GM12878 (cell line): ENCODE data around the gene PAPSS2. TPM values are rescaled to one million over a fixed set of nuclear protein-coding genes. Genes with fewer than 3 reads are reported as not detected.

ENCODE experiments used
- ATAC-seq: fragments of 200-7000 bp; cut with Tn5 transposase; 3 replicates; pipeline ENCODE4 v1.9.1; 2020; ENCODE audit warnings: mild to moderate bottlenecking, moderate library complexity
- BruUV-seq: library from RNA; stranded (reverse); fragments of 400-500 nt; replicated peaks from 2 replicates; lab custom pipeline; 2021; lab: Mats Ljungman, UMichigan
- CTCF ChIA-PET: fragments of 300-600 bp; sonication (Branson Sonifier 250); formaldehyde crosslinking; extraction: SDS; loops from one replicate; lab custom pipeline; 2021; ENCODE audit warnings: inconsistent platforms; lab: Yijun Ruan, JAX
- POLR2A ChIA-PET: fragments of 350-600 bp; formaldehyde crosslinking; extraction: SDS; loops from one replicate; lab custom pipeline; 2021; ENCODE audit warnings: inconsistent platforms; lab: Charles Lee
- RAD21 ChIA-PET: fragments of 300-600 bp; sonication (Branson Sonifier 250); formaldehyde crosslinking; loops from one replicate; lab custom pipeline; 2023; ENCODE audit warnings: antibody characterized with exemption; ENCODE audit not compliant: unreplicated experiment; lab: Charles Lee
- SMC1A ChIA-PET: fragments of 300-600 bp; sonication (Branson Sonifier 250); formaldehyde crosslinking; loops from one replicate; lab custom pipeline; 2023; ENCODE audit not compliant: unreplicated experiment, uncharacterized antibody; lab: Charles Lee
- DNase-seq: peaks from one replicate; pipeline ENCODE4 v3.0.0-alpha.2; 2011; ENCODE audit warnings: low read depth, low spot score
- FAIRE-seq: peaks from 3 replicates; lab custom pipeline; 2011; peaks lifted over from hg19 to GRCh38; lab: Jason Lieb, UNC
- H2AFZ ChIP-seq: 2 replicates; pipeline ENCODE4 v1.6.0; 2011; ENCODE audit warnings: low read depth, low read length, control low read depth; ENCODE audit not compliant: control insufficient read depth
- H3K27ac ChIP-seq: 2 replicates; pipeline ENCODE4 v1.5.1; 2011; ENCODE audit warnings: control low read depth; ENCODE audit not compliant: control insufficient read depth, insufficient read depth
- H3K27me3 ChIP-seq, 2 experiments: replicated peaks in 1 of 2; 2 replicates each; pipeline versions ENCODE4 v1.6.0 to v1.6.1; 2011; ENCODE audit warnings: low read length in 1 of 2; ENCODE audit not compliant: control insufficient read depth in 2 of 2, insufficient read depth in 2 of 2
- H3K36me3 ChIP-seq, 2 experiments: 2 replicates each; pipeline ENCODE4 v1.5.1; 2011; ENCODE audit warnings: low read length in 1 of 2; ENCODE audit not compliant: control insufficient read depth in 2 of 2, insufficient read depth in 2 of 2
- H3K4me1 ChIP-seq: 2 replicates; pipeline ENCODE4 v1.6.1; 2011; ENCODE audit warnings: mild to moderate bottlenecking, low read length, moderate library complexity, mixed read lengths; ENCODE audit not compliant: control insufficient read depth, insufficient read depth
- H3K4me2 ChIP-seq: 2 replicates; pipeline ENCODE4 v1.6.0; 2011; ENCODE audit warnings: control low read depth; ENCODE audit not compliant: control insufficient read depth, insufficient read depth
- H3K4me3 ChIP-seq: fragments of 200-600 bp; sonication (generic); 2 replicates; pipeline ENCODE4 v1.5.1; 2016
- H3K79me2 ChIP-seq: 2 replicates; pipeline ENCODE4 v1.6.0; 2011; ENCODE audit warnings: low read length; ENCODE audit not compliant: control insufficient read depth, insufficient read depth
- H3K9ac ChIP-seq: 2 replicates; pipeline ENCODE4 v1.8.0; 2011; ENCODE audit warnings: low read length, control low read depth, mixed read lengths; ENCODE audit not compliant: control insufficient read depth, insufficient read depth
- H3K9me3 ChIP-seq: replicated peaks from 3 replicates; pipeline ENCODE4 v1.5.1; 2011; ENCODE audit warnings: mild to moderate bottlenecking, low read length; ENCODE audit not compliant: control insufficient read depth, insufficient read depth
- H4K20me1 ChIP-seq: 2 replicates; pipeline ENCODE4 v1.6.0; 2011; ENCODE audit not compliant: control insufficient read depth, insufficient read depth
- BCL11A ChIP-seq: IDR thresholded peaks from 2 replicates; pipeline ENCODE4 v1.6.1; 2011; ENCODE audit warnings: low read depth, low read length
- FOS ChIP-seq: IDR thresholded peaks from 3 replicates; pipeline ENCODE4 v1.6.1; 2011; ENCODE audit warnings: borderline replicate concordance; ENCODE audit not compliant: insufficient read length; ENCODE audit errors: extremely low read depth
- KDM1A ChIP-seq: fragments of 200-600 bp; sonication (generic); IDR thresholded peaks from 2 replicates; pipeline ENCODE4 v1.6.1; 2016; ENCODE audit warnings: borderline replicate concordance
- KLF5 ChIP-seq: fragments of 450-650 bp; IDR thresholded peaks from 2 replicates; pipeline ENCODE4 v1.6.1; 2014; ENCODE audit warnings: mild to moderate bottlenecking; ENCODE audit not compliant: partially characterized antibody
- MEF2A ChIP-seq: IDR thresholded peaks from 2 replicates; pipeline ENCODE4 v1.6.1; 2011; ENCODE audit warnings: low read depth, mild to moderate bottlenecking, low read length, moderate library complexity; ENCODE audit not compliant: insufficient read depth
- PAX5 ChIP-seq: IDR thresholded peaks from 2 replicates; pipeline ENCODE4 v1.6.1; 2011; ENCODE audit warnings: low read depth, low read length, borderline replicate concordance
- POLR2AphosphoS2 ChIP-seq: IDR thresholded peaks from 2 replicates; pipeline ENCODE4 v1.6.1; 2011; ENCODE audit warnings: low read depth, mild to moderate bottlenecking, low read length, improper control_type of control experiment, moderate library complexity
- ZBTB4 ChIP-seq: fragments of 450-650 bp; formaldehyde crosslinking; IDR thresholded peaks from 2 replicates; pipeline ENCODE4 v1.4.0; 2022; ENCODE audit warnings: mild to moderate bottlenecking, moderate library complexity
- in situ Hi-C: fragments of 300-500 bp; cut with MboI; formaldehyde crosslinking; loops from 9 replicates; pipeline ENCODE4 v1.14.3; 2018; ENCODE audit warnings: mixed read lengths
- intact Hi-C: fragments of 100-400 bp; cut with micrococcal nuclease; formaldehyde crosslinking; loops from one replicate; pipeline ENCODE4 v1.14.2; 2022; ENCODE audit not compliant: unreplicated experiment
- polyA plus RNA-seq, 11 experiments: library from polyadenylated mRNA; depleted of rRNA in 4 of 11; unstranded in 6 of 11; stranded (reverse) in 5 of 11; fragments of >200 nt; fragmentation: Nextera tagmentation in 4 of 11; fragmentation: Illumina TruSeq in 1 of 11; extraction: Ambion mirVana in 4 of 11; extraction: Trizol in 1 of 11; gene quantifications; 1 replicate in 1 of 11; 2 replicates in 10 of 11; pipeline versions ENCODE4 v1.2.1 to v1.2.3, GENCODE V29; 2011 to 2016; ENCODE audit warnings: inconsistent platforms in 2 of 11, missing spikeins in 2 of 11, low read depth in 1 of 11
- total RNA-seq, 4 experiments: library from RNA; depleted of rRNA in 3 of 4; stranded (reverse); fragments of >200 nt in 3 of 4; fragmentation: Illumina TruSeq in 1 of 4; extraction: Trizol in 1 of 4; gene quantifications; 2 replicates each; pipeline versions ENCODE4 v1.2.1 to v1.2.3, GENCODE V29; 2013 to 2021
- TF ChIP-seq, protein P1 (sequence below), 3 experiments: IDR thresholded peaks in 2 of 3; conservative IDR thresholded peaks in 1 of 3; 2 replicates each; pipeline ENCODE4 v1.5.1; 2011; ENCODE audit warnings: low read depth in 3 of 3, low read length in 3 of 3, mild to moderate bottlenecking in 3 of 3, control low read depth in 2 of 3, moderate library complexity in 2 of 3, inconsistent platforms in 1 of 3, mixed read lengths in 1 of 3; ENCODE audit not compliant: control insufficient read depth in 2 of 3, insufficient read depth in 1 of 3; ENCODE audit errors: extremely low read depth in 1 of 3
- TF ChIP-seq, protein P2 (sequence below): fragments of 150-350 bp; IDR thresholded peaks from 2 replicates; pipeline ENCODE4 v1.6.1; 2014; ENCODE audit warnings: mild to moderate bottlenecking, low read depth, low read length

Gene PAPSS2
- total and polyA plus RNA-seq, 10 of the 15 experiments (the other 5 are each of a cell fraction or from before 2014, with no cell fraction given), result 0.15 to 2.1 (median 0.37) TPM

- TF ChIP-seq, protein P1, sequence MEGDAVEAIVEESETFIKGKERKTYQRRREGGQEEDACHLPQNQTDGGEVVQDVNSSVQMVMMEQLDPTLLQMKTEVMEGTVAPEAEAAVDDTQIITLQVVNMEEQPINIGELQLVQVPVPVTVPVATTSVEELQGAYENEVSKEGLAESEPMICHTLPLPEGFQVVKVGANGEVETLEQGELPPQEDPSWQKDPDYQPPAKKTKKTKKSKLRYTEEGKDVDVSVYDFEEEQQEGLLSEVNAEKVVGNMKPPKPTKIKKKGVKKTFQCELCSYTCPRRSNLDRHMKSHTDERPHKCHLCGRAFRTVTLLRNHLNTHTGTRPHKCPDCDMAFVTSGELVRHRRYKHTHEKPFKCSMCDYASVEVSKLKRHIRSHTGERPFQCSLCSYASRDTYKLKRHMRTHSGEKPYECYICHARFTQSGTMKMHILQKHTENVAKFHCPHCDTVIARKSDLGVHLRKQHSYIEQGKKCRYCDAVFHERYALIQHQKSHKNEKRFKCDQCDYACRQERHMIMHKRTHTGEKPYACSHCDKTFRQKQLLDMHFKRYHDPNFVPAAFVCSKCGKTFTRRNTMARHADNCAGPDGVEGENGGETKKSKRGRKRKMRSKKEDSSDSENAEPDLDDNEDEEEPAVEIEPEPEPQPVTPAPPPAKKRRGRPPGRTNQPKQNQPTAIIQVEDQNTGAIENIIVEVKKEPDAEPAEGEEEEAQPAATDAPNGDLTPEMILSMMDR (IDR thresholded peaks at IDR 0.05 in 2 of 3, conservative IDR thresholded peaks at IDR 0.05 in 1 of 3; ENCODE audit: control insufficient read depth in 2 of 3, extremely low read depth in 1 of 3, insufficient read depth in 1 of 3, low read depth in 3 of 3, low read length in 3 of 3), result no peak
- no peak for TF ChIP-seq PAX5
- no peak for TF ChIP-seq KLF5
These were observed 44.1 kb downstream of the PAPSS2 start (continued) for GRCh38 chr10:87703771-87704170.

DNA sequence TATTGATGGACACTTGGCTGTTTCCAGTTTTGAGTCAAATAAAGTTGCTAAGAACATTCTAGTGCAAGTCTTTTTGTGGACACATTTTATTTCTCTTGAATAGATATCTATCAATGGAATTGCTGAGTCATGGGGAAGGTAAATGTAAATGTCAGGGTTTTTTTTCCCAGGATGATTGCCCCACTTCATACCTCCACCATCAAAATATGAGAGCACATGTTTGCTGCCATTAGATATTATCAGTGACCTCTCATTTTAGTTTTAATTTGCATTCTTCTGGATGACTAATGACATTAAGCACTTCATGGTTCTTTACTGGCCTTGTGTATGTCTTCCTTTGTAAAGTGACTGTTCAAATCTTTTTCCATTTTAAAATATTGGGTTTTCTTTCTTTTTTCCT is 45.7 kb downstream of the PAPSS2 start:
- no peaks in the 10 kb centered on the region for H3K4me1 ChIP-seq
- H3K4me3 ChIP-seq, result no peak overlapping the region
- ChIA-PET CTCF (no interaction called here), RAD21 (no interaction called here), POLR2A (no interaction called here), SMC1A (interaction anchor here (1.1 kb wide), 1 partner anchor 172 kb away, joined by 3 read pairs; no protein-coding TSS in a partner anchor)
- no peaks in the 10 kb centered on the region for H3K79me2 ChIP-seq
- TF ChIP-seq, protein P2, sequence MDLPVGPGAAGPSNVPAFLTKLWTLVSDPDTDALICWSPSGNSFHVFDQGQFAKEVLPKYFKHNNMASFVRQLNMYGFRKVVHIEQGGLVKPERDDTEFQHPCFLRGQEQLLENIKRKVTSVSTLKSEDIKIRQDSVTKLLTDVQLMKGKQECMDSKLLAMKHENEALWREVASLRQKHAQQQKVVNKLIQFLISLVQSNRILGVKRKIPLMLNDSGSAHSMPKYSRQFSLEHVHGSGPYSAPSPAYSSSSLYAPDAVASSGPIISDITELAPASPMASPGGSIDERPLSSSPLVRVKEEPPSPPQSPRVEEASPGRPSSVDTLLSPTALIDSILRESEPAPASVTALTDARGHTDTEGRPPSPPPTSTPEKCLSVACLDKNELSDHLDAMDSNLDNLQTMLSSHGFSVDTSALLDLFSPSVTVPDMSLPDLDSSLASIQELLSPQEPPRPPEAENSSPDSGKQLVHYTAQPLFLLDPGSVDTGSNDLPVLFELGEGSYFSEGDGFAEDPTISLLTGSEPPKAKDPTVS, result no peak
- TF ChIP-seq BCL11A (no peak), ZBTB4 (CRISPR knock-in tag) (no peak), POLR2AphosphoS2 (no peak), MEF2A (no peak), FOS (no peak), KDM1A (no peak)
- no peaks in the 10 kb centered on the region for H3K9me3 ChIP-seq
- no peaks in the 10 kb centered on the region for H3K36me3 ChIP-seq
- no peak for FAIRE-seq
- H2AFZ ChIP-seq, result no peak overlapping the region
- H4K20me1 ChIP-seq, result no peaks in the 10 kb centered on the region
- in situ Hi-C loops (no loop called here), intact Hi-C loops (no loop called here)
- no peak overlapping the region for H3K9ac ChIP-seq
- no TSS peak for BruUV-seq
- DNase-seq, result no peak
- ATAC-seq, result no peak
- H3K4me2 ChIP-seq, result no peak overlapping the region
- H3K27me3 ChIP-seq, result no peaks in the 10 kb centered on the region
- H3K27ac ChIP-seq, result no peak overlapping the region
